Right atrium auricular region (tissue), 2 donors: ENCODE measurements around the gene PLA2G6. TPM values are rescaled to one million over a fixed set of nuclear protein-coding genes. Genes with fewer than 3 reads are reported as not detected.

Source experiments
- DNase-seq: peaks from one replicate; pipeline ENCODE4 v3.0.0-alpha.2; 2019; ENCODE audit warnings: low spot score
- H3K27ac ChIP-seq, 2 donors: fragments of 200-600 bp; sonication (generic); 1 replicate in 1 of 2; 2 replicates in 1 of 2; pipeline ENCODE4 v1.5.1; 2016 to 2019
- H3K27me3 ChIP-seq, 2 donors: fragments of 200-600 bp; sonication (generic); one replicate each; pipeline versions ENCODE4 v1.5.1 to v1.6.0; 2017 to 2019
- H3K36me3 ChIP-seq: fragments of 200-600 bp; sonication (generic); one replicate; pipeline ENCODE4 v1.5.1; 2016
- H3K4me1 ChIP-seq, 2 donors: fragments of 200-600 bp; sonication (generic); one replicate each; pipeline versions ENCODE4 v1.5.1 to v1.6.0; 2017 to 2019
- H3K4me3 ChIP-seq, 2 donors: fragments of 200-600 bp; sonication (generic); 1 replicate in 1 of 2; 2 replicates in 1 of 2; pipeline ENCODE4 v1.5.1; 2017 to 2019; ENCODE audit warnings: mild to moderate bottlenecking in 1 of 2, moderate library complexity in 1 of 2
- H3K9me3 ChIP-seq, 2 donors: fragments of 200-600 bp; sonication (generic); one replicate each; pipeline ENCODE4 v1.5.1; 2019
- total RNA-seq, 2 donors: library from RNA; depleted of rRNA; stranded (reverse); fragments of >200 nt; gene quantifications; one replicate each; pipeline ENCODE4 v1.1.0, GENCODE V29; 2016
- TF ChIP-seq, protein P1 (sequence below), 2 donors: fragments of 200-600 bp; sonication (generic); IDR thresholded peaks; one replicate each; pipeline ENCODE4 v1.5.1; 2019; ENCODE audit warnings: antibody characterized with exemption in 2 of 2

Gene PLA2G6
- total RNA-seq, 2 donors from 2014 or later, result 9.0 to 15.6 TPM

DNA sequence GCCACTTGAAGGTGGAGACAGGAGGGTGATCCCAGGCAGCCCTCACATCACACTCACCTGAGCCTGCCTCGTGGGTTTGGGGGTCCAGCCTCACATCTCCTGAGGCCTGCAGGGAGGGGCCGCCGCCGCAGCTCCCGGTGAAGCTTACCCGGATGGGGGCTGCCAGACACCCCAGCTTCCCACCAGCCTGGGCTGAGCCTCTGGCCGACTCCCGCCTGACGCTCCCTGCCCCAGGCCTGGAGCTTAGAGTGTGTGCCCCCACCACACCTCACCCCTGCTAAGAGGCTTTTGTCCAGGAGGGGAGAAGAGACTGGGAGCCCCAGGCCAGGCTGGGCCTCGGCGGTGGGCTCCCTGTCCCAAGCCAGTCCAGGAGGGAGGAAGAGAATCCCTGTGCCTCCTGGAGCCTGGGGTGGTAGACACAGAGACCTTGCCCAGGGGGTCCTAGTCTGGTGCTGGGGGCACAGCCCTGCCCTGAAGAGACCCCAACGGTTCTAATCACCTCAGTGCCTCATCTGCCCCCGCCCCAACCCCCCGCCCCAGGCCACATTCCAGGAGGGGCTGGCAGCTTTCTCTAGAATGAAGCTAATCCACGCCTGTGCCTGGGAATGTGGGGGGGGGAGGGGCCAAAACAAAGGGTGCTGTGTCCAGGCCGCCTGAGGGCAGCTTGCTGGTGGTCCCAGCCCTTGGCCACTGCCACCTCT lies 97.5 kb downstream of the PLA2G6 start, which contains the start of gene SLC16A8:
Gene SLC16A8, minus strand, starts transcription at position 254 of the 701 bp plus-strand sequence. CDS start 1,311 bp downstream, outside the sequence.
- no peaks in the 10 kb centered on the region for H3K27me3 ChIP-seq
- no peak for DNase-seq
- no peak within 1 kb of the TSS for H3K4me3 ChIP-seq
- H3K9me3 ChIP-seq, result no peaks in the 10 kb centered on the region
- peaks cover 0 to 30% of the 10 kb centered on the region in 2 donors for H3K4me1 ChIP-seq
- TF ChIP-seq, protein P1, sequence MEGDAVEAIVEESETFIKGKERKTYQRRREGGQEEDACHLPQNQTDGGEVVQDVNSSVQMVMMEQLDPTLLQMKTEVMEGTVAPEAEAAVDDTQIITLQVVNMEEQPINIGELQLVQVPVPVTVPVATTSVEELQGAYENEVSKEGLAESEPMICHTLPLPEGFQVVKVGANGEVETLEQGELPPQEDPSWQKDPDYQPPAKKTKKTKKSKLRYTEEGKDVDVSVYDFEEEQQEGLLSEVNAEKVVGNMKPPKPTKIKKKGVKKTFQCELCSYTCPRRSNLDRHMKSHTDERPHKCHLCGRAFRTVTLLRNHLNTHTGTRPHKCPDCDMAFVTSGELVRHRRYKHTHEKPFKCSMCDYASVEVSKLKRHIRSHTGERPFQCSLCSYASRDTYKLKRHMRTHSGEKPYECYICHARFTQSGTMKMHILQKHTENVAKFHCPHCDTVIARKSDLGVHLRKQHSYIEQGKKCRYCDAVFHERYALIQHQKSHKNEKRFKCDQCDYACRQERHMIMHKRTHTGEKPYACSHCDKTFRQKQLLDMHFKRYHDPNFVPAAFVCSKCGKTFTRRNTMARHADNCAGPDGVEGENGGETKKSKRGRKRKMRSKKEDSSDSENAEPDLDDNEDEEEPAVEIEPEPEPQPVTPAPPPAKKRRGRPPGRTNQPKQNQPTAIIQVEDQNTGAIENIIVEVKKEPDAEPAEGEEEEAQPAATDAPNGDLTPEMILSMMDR (IDR thresholded peaks at IDR 0.05), result no peak
- no peak within 1 kb of the TSS for H3K27ac ChIP-seq
- H3K36me3 ChIP-seq, result no peaks in the 10 kb centered on the region

DNA sequence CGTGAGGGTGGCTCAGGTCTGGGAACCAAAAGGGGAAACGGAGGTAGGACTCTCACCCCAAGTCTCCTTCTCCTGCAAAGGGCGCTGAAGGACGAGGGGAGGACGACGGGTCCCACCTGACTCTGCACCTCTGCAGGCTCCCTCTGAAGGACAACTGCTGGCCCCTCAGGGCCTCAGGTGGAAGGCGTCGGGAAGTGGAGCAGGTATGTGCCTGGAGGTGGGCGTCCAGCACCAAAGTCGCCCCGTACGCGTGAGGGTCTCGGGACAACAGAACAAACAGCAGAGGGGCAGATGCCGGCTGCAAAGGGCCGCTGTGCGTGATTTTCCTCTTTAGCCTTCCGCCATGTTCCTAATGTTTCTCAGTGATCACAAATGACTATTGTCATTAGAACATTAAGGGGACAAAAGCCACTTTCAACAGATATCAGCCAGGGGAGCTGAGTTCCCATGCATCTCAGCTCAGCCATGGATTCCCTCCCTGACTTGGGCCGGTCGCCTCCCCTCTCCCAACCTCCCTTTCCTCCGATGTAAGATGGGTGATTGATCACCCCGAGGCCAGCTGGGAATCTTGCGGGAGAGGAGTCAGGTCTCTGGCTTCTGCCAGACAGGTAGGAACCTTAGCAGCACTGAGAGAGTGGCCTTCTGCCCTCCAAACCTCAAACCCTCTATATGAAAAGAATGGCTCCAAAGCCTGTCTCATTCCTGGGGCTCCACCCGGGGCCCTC lies 98.5 kb downstream of the PLA2G6 start:
- H3K4me1 ChIP-seq, result peaks cover 0 to 21% of the 10 kb centered on the region in 2 donors
- TF ChIP-seq, protein P1 (IDR thresholded peaks at IDR 0.05), result no peak
- no peaks in the 10 kb centered on the region for H3K9me3 ChIP-seq
- no peak overlapping the region for H3K27ac ChIP-seq
- DNase-seq, result no peak
- no peak overlapping the region for H3K4me3 ChIP-seq
- no peaks in the 10 kb centered on the region for H3K36me3 ChIP-seq
- H3K27me3 ChIP-seq, result no peaks in the 10 kb centered on the region

DNA sequence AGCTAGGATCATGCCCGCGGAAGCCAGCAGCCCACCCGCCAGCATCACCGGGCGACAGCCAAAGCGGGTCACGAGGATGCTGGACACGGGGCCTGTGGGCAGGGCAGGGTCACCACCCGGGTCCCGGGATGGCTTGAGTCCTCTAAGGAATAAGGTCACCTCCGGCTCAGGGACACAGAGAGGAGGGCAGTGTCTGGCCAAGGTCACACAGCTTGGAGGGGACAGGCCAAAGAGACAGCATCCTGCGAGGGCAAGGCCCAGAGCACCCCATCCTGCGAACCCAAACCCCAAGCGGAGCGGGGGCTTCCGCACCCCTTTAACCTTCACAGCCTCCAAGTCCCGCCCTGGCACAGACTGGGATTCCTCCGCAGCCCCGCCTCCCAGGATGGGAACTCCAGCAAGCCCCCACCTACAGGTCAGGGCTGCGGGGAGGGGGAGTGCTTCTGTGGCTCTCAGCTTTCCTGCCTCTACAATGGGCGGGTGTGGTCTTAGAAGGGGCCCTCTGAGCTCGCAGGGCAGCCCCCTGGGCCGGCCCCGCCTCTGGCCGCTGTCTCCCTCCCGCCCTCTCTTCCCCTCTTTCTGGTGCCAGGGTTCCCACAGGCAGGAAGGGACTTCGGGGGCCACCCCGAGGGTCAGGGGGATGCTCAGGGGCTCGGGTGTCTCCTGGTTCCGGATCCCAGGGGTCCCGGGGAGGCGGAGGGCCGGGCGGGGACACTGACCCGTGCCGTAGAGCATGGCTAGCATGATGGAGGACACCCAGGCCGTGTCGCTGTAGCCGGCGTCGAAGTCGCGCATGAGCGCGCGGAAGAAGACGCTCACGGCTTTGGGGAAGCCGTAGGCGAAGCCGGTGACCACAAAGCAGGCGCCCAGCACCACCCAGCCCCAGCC lies 99.4 kb downstream of the PLA2G6 start:
- Histone ChIP-seq H3K36me3 (no peaks in the 10 kb centered on the region), H3K4me3 (peak overlapping the region in 1 of 2 donors; percentile 50), H3K9me3 (no peaks in the 10 kb centered on the region), H3K27ac (peak overlapping the region in 1 of 2 donors; percentile 51), H3K27me3 (no peaks in the 10 kb centered on the region), H3K4me1 (peaks cover 0 to 21% of the 10 kb centered on the region in 2 donors)
- TF ChIP-seq, protein P1 (IDR thresholded peaks at IDR 0.05), result no peak
- no peak for DNase-seq

DNA sequence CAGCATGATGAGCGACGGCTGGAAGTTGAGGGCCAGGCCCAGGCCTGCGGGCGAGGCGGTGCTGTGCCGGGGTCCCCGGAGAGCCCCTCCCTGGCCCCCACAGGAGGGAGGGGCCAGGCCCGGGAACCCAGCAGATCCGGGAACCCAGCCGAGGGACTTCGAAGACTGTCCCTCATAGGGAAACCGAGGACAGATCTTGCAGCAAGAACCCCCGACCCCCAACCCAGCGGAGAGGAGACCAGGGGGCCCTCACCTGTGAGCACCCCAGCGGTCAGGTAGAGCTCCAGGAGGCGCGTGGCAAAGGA lies 100.0 kb downstream of the PLA2G6 start:
- TF ChIP-seq, protein P1 (IDR thresholded peaks at IDR 0.05), result no peak
- no peak for DNase-seq

DNA sequence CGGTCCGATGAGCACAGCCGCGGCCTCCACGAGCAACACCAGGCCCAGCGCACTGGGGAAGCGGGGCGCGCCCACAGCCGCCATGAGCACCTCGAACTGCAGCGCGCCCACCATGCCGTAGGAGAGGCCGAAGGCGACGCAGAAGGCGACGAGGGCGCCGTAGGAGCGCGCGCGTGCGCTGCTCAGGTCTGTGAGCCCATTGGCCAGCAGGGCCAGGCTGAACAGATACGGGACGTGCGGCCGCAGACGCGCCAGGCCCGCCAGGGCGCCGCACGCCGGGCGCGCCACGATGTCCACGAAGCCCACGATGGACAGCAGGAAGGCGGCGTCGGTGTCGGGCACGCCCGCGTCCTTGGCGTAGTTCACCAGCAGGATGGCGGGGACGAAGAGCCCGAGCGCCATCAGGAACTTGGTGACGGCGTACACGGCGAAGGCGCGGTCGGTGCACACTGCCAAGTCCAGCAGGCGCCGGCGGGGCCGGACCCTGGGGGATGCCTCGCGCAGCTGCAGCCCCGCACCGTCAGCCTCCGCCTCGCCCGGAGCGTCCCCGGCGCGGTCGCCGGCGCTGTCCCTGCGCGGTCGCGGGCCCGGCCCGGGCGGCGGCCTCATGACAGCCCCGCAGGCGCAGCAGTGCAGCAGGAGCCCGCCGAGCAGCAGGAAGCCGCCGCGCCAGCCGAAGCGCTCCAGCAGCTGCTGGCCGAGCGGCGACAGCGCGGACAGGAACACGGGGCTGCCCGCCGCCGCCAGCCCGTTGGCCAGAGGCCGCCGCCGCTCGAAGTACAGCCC lies 100.6 kb downstream of the PLA2G6 start:
- peak overlapping the region; percentile 19 to 50 for H3K4me3 ChIP-seq
- H3K27me3 ChIP-seq, result no peaks in the 10 kb centered on the region
- TF ChIP-seq, protein P1 (IDR thresholded peaks at IDR 0.05), result no peak
- no peaks in the 10 kb centered on the region for H3K9me3 ChIP-seq
- no peaks in the 10 kb centered on the region for H3K36me3 ChIP-seq
- peaks cover 0 to 21% of the 10 kb centered on the region in 2 donors for H3K4me1 ChIP-seq
- peak overlapping the region in 1 of 2 donors; percentile 51 for H3K27ac ChIP-seq
- DNase-seq, result no peak

More for the DNA sequence above, 100.0 kb downstream of the PLA2G6 start:
- H3K4me3 ChIP-seq, result peak overlapping the region; percentile 16 to 50
- no peaks in the 10 kb centered on the region for H3K27me3 ChIP-seq
- no peaks in the 10 kb centered on the region for H3K36me3 ChIP-seq
- H3K9me3 ChIP-seq, result no peaks in the 10 kb centered on the region
- H3K27ac ChIP-seq, result peak overlapping the region in 1 of 2 donors; percentile 51
- H3K4me1 ChIP-seq, result peaks cover 0 to 21% of the 10 kb centered on the region in 2 donors
